Nephron (organoid): ENCODE data around the gene DGUOK.

Source experiments
- H3K27ac Mint-ChIP-seq, 3 experiments: 2 replicates each; pipeline ENCODE4 v1.8.0; 2020; ENCODE audit warnings: mixed read lengths in 3 of 3, mild to moderate bottlenecking in 2 of 3, moderate library complexity in 1 of 3
- H3K27me3 Mint-ChIP-seq: 2 replicates; pipeline ENCODE4 v1.8.0; 2021; ENCODE audit warnings: low read depth, mild to moderate bottlenecking, moderate library complexity, mixed read lengths
- H3K36me3 Mint-ChIP-seq: 2 replicates; pipeline ENCODE4 v1.8.0; 2020; ENCODE audit warnings: low read depth, mixed read lengths
- H3K4me1 Mint-ChIP-seq: 2 replicates; pipeline ENCODE4 v1.8.0; 2020; ENCODE audit warnings: mixed read lengths
- H3K4me3 Mint-ChIP-seq, 3 experiments: 2 replicates each; pipeline ENCODE4 v1.8.0; 2020; ENCODE audit warnings: mild to moderate bottlenecking in 3 of 3, mixed read lengths in 3 of 3, moderate library complexity in 2 of 3
- H3K9me3 Mint-ChIP-seq: 2 replicates; pipeline ENCODE4 v1.8.0; 2020; ENCODE audit warnings: mixed read lengths
- CTCF ChIP-seq, 3 experiments: fragments of 200-600 bp; sonication (generic); IDR thresholded peaks; one replicate each; pipeline ENCODE4 v1.5.0; 2021; ENCODE audit warnings: antibody characterized with exemption in 3 of 3; ENCODE audit not compliant: unreplicated experiment in 3 of 3

The DGUOK gene

GRCh38 chr2:73963385-73964120 lies 36.9 kb downstream of the DGUOK start:
- Mint-ChIP-seq H3K4me1 (no peaks in the 10 kb centered on the region), H3K4me3 (no peak overlapping the region)

GRCh38 chr2:73964223-73964622 lies 37.5 kb downstream of the DGUOK start:
- H3K4me1 Mint-ChIP-seq, result no peaks in the 10 kb centered on the region
- H3K27ac Mint-ChIP-seq, result no peak overlapping the region
- no peak overlapping the region for H3K4me3 Mint-ChIP-seq
- no peak for TF ChIP-seq CTCF (IDR thresholded peaks at IDR 0.05; ENCODE audit: unreplicated experiment in 3 of 3)
- peaks cover 24% of the 10 kb centered on the region for H3K36me3 Mint-ChIP-seq
- H3K9me3 Mint-ChIP-seq, result peaks cover 10% of the 10 kb centered on the region
- no peaks in the 10 kb centered on the region for H3K27me3 Mint-ChIP-seq

More at GRCh38 chr2:73963385-73964120, 36.9 kb downstream of the DGUOK start:
- Mint-ChIP-seq H3K36me3 (peaks cover 31% of the 10 kb centered on the region), H3K9me3 (peaks cover 10% of the 10 kb centered on the region), H3K27ac (no peak overlapping the region), H3K27me3 (no peaks in the 10 kb centered on the region)
- TF ChIP-seq CTCF (IDR thresholded peaks at IDR 0.05; ENCODE audit: unreplicated experiment in 3 of 3), result no peak

- no peak overlapping the region for H3K27ac Mint-ChIP-seq
- TF ChIP-seq CTCF (IDR thresholded peaks at IDR 0.05; ENCODE audit: unreplicated experiment in 3 of 3), result no peak
- peaks cover 10% of the 10 kb centered on the region for H3K9me3 Mint-ChIP-seq
- H3K4me1 Mint-ChIP-seq, result no peaks in the 10 kb centered on the region
- H3K4me3 Mint-ChIP-seq, result no peak overlapping the region
- H3K27me3 Mint-ChIP-seq, result no peaks in the 10 kb centered on the region
- H3K36me3 Mint-ChIP-seq, result peaks cover 17% of the 10 kb centered on the region
Observed at GRCh38 chr2:73965053-73965452, 38.4 kb downstream of the DGUOK start.

GRCh38 chr2:73968357-73968937 lies 41.8 kb downstream of the DGUOK start:
- H3K36me3 Mint-ChIP-seq, result no peaks in the 10 kb centered on the region
- H3K9me3 Mint-ChIP-seq, result no peaks in the 10 kb centered on the region
- H3K27ac Mint-ChIP-seq, result no peak overlapping the region
- H3K4me1 Mint-ChIP-seq, result no peaks in the 10 kb centered on the region
- H3K4me3 Mint-ChIP-seq, result no peak overlapping the region
- no peaks in the 10 kb centered on the region for H3K27me3 Mint-ChIP-seq
- no peak for TF ChIP-seq CTCF (IDR thresholded peaks at IDR 0.05; ENCODE audit: unreplicated experiment in 3 of 3)

GRCh38 chr2:73969356-73969755 lies 42.7 kb downstream of the DGUOK start:
- H3K4me3 Mint-ChIP-seq, result no peak overlapping the region
- H3K27ac Mint-ChIP-seq, result no peak overlapping the region
- no peaks in the 10 kb centered on the region for H3K27me3 Mint-ChIP-seq

More at GRCh38 chr2:73969356-73969755, 42.7 kb downstream of the DGUOK start:
- Mint-ChIP-seq H3K9me3 (no peaks in the 10 kb centered on the region), H3K36me3 (no peaks in the 10 kb centered on the region), H3K4me1 (no peaks in the 10 kb centered on the region)
- no peak for TF ChIP-seq CTCF (IDR thresholded peaks at IDR 0.05; ENCODE audit: unreplicated experiment in 3 of 3)
